HG03097 (cell line): ENCODE results near the gene OCA2.
"Not testable (repeated sequence)": the region's sequence is repeated elsewhere in the genome, so short reads cannot be mapped to it uniquely, and the experiment has no call there.

Source experiments
- ATAC-seq: cut with Tn5 transposase; IDR thresholded peaks from one replicate; pipeline ENCODE4 v1.9.1; 2021; ENCODE audit not compliant: unreplicated experiment, low FRiP score

The OCA2 gene

DNA sequence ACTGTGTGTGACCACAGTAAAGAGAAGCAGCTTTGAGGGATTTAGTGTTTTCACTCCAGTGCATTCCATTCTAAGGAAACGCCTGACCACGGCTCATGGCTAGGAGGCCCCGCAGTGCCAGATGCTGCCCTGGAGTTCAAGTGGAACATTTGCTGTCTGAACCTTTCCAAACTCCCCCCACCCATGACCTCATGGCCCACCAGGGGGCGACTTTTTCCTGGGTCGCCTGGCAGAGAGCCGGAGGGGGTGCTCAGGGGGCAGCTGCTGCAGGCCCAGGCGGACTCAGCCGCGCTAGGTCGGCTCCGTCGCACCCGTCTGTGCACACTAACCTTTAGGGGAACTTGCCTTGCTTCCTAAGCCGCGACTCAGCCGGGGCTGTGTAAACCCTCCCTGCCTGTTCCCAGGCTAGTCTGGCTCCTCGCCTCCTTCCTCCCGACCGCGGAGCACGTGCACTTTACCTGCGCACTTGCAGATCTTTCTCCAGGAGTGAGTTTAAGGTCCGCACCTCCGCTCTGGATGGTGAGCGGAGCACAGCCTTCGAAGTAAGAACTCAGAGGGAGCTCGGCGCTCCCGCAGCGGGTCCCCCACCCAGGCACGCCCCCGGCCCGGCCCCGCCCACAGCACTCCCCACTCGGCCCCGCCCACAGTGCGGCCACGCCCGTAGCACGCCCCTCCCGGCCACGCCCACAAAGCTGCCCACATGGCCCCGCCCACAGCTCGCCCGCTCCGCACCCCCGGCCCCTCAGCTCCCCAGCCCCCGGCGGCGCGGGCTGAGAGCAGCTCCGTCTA lies at the start of gene OCA2:
Gene OCA2, minus strand, starts transcription at position 550 of the 789 bp plus-strand sequence. CDS start 17,441 bp downstream, outside the sequence.
- no peak for ATAC-seq

DNA sequence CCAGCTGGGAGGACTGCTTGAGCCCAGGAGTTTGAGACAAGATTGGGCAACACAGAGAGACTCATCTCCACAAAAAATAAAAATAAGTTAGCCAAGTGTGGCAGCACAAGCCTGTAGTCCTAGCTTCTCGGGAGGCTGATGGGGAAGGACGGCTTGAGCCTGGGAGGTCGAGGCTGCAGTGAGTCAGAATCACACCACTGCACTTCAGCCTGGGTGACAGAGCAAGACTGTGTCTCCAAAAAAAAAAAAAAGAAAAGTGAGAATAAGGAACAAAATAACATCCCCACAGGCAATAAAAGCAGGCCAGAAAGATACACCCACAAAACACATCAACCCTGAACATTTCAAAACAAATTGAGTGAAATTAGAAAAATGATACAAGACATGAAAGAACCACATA lies 48.7 kb upstream of the OCA2 start:
- no peak for ATAC-seq

DNA sequence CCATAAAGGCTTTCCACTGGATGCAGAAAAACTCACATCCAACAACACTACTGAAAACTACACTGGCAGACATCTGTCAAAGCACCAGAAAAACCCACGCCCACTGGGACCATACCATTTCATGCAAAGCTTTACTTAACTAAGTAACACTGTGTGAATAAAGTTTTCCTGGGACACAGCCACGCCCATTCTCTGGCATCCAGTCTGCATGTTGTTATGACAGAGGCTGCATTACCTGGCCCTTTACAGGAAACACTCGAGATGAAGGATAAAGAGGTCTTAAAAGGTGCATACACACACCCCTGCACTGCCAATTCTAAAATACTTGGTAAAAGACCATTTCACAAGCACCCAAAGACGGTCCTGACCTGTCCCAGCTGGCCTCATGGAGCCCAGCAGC lies 46.3 kb upstream of the OCA2 start:
- ATAC-seq = not testable (repeated sequence)

DNA sequence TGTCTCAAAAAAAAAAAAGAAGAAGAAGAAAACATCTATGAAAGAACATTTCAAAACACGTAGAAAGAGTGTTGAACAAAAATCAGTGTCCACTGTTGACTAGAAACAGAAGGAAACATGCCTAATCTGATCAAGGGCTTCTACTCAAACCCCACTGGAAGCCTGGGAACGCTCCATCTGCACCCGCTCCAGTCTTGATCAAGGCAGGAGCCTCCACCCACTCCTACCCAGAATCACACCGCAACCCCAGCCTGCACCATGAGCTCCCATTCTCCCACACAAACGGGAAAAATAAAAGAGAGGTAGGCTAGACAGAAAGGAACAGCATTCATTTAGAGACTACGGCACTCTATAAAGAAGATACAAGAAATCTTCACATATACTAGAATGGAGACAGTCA lies 40.9 kb upstream of the OCA2 start:
- no peak for ATAC-seq

DNA sequence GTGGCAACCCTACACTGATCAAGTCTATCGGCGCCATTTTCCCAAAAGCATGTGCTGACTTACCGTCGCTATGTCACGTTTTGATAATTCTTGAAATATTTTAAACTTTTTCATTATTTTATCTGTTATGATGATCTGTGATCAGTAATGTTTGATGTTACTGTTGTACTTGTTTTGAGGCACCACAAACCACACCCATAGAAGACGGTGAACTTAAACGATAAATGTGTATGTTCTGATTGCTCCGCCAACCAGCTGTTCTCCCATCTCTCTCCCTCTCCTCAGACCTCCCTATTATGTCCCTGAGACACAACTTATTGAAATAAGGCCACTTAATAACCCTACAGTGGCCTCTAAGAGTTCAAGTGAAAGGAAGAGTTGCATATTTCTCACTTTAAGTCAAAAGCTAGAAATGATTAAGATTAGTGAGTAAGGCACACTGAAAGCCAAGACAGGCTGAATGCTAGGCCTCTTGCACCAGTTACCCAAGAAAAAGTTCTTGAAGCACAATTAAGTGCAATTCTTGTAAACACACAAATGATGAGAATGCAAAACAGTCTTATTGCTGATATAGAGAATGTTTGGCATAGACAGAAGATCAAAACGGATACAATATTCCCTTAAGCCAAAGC lies 38.4 kb upstream of the OCA2 start:
- not testable (repeated sequence) for ATAC-seq

DNA sequence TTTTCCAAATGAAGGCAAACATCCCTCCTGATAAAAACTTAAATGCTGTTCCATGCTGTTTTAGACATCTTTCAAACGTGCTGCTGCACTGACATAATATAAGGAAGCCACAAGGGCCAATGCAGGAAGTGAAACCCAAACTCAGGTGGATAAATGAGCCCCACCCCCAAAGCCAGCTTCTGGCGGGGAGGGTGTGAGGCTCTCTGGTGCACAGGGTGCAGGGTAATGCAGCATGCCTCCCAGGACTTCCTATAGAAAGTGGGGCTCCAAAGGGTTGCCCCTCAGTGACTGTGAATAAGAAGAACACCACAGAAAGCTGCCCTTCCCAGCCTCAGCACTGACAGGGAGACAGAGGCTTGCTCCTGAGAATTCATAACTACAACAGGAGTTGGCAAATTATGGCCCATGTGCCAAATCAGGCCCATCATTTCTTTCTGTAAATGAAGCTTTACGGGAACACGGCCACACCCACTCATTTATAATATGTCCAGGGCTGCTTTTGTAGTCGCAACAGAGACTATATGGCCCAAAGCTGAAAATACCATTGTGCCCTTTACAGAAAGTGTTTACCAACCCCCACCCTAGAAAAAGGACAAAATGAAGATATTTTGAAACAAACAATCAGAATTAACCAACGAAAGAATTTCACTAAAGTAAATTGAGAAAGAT lies 37.3 kb upstream of the OCA2 start:
- ATAC-seq = peak; percentile 84

DNA sequence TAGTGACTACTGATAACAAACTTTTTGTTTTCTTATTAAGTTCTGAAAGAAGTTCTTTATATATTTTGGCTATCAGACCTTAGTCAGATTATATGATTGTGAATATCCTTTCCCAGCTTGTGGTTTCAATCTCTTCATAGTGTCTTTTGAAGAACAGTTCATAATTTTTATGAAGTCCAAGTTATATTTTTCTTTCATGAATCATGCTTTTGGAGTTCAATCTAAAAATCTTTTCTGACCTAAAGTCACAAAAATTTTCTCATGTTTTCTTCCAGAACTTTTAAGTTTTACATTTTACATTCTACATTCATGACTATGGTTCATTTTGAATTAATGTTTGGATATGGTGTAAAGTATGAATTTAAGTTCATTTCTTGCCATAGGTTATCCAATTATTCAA lies 34.2 kb upstream of the OCA2 start:
- no peak for ATAC-seq

DNA sequence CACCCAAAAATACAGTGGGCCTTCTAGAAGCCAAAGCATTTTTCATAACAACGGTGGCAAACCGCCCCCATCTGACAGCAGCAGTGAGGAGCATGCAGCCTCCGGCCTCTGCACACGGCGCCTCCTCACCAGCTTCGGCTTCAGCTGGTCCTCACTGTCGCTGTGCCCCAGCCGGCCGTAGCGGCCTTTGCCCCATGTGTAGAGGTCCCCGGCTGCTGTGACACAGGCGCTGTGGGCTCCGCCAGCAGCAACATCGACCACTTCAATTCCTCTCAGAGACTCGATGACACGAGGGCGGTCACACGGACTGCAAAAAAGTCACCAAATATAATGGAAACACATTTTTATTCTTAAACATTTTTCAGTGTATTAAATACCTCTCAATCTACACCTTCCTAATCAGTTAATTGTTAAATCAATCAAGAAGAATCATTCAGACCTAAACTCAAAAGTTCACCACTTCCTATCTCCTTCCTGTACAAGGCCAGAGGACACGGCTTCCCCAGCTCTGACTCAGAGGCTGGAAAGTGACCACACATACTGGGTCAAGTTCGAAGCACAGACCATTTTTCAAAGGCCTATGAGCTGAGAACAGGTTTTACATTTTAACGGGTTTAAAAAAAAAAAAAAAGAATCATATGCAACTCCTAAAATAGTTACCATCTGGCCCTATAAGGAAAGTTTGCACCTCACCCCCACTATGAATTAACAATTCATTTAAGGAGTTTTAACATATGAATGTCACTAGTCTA lies 33.6 kb upstream of the OCA2 start:
- ATAC-seq = no peak

DNA sequence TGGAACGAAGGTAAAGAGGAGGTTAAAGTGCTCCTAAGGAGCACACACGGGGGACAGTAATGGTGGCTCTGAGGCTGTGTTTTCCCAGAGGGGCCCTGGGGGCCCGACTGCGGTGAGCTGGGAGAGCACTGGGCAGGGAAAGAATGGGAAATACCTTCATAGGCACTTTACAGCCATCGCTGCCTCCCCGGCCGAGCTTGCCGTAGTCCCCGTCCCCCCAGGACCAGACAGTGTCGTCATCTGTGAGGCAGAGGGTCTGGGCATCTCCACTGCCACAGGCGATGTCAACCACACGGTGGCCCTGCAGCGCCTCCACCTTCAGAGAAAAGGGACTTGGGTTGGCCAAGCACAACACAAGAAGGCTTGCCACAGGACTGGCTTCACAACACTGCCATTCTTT lies 32.8 kb upstream of the OCA2 start:
- ATAC-seq = no peak

DNA sequence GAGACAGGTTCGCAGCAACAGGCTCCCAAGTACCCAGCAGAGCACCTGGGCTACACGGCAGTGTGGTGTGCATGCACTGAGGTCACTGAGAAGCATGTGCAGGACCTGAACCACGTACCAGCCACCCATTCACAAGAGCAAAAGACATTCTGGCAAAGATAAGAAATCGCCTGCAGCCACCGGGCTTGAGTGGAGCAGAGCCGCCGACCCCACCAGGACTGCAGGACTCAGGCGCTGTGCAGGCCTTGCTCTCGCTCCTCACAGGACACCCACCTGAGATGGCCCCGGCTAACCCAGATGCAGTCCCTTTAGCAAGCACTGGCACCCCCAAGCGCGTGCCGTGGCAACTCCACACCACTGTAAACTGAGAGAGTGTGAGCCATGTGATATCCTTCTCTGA lies 32.3 kb upstream of the OCA2 start:
- ATAC-seq = no peak

DNA sequence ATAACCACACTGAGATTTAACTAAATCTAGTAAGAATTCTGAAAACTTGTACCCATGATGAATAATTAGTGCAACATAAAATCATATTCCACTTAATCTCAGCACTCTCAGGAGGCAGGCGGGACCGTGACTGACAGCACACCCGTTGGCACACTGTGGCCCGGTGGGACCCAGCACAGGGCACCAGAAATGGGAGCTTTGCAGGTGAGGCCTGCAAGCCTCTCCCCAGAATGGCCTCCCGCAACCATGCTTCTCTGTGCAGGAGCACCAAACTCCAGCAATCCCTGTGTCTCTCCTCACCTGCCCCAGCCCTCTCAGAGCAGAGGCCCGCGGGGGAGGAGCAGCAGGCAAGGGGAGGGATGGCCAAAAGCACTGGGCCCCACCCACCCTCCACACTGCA lies 31.5 kb upstream of the OCA2 start:
- no peak for ATAC-seq

DNA sequence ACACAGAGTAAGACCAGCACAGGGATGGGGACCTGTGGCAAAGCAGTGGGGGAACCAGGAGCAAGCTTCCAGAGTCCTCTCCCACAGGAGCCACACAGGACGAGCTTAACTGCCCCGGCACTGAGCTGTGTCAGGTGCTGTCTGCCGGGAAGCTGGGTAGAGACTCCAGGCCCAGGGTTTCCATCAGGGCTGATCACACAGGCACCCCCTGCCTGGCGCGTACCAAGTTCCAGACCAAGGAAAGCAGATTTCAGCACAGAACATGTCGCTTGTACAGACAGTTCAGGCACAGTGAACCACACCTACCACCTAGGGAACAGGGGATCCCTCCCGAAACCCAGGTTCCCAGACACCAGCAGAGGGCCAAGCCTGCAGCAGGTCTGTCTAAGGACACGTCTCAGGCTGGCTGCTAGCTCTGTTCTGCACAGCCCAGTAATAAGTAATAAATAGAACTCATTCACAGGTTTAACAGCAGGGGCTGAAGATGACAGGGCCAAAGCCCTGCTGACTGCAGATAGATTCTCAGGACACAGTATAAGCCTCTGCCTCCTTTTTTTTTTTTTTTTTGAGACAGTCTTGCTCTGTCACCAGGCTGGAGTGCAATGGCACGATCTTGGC lies 30.2 kb upstream of the OCA2 start:
- no peak for ATAC-seq

DNA sequence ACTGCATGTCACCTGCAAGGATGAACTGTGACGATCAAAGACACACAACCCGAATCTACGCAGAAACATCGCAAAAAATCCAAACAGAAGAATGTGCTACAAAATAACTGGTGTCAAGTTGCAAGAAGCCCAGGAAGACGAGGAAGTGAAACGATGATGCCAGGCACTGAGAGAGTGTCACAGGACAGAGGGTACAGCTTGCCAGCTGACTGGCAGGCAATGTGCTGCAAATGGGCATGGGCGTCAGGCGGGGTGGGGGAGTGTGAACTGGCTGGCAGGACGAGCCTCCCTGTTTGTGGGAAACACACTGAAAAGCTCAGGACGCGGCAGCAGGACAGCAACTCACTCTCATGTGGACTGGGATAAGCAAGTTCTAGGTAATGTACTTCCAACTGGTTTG lies 28.9 kb upstream of the OCA2 start:
- ATAC-seq = no peak

DNA sequence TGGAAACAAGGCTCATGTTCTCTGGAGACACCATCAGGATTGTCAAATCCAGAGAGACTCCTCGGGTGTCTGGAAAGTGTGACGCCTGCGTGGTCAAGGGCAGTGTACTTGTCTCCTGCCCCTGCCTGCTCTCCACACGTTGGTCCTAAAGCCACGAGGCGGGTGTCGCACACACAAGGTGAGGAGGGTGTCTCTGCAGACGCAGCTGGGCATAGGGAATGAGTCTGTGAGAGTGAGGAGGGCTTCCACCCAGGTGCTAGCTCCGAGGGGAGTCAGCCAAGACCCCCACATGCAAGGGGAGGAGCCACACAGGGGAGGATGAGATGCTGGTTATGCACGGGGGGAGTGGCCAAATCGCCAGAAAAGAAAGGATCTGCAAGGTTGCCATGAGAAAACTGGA lies 27.9 kb upstream of the OCA2 start:
- ATAC-seq = no peak

DNA sequence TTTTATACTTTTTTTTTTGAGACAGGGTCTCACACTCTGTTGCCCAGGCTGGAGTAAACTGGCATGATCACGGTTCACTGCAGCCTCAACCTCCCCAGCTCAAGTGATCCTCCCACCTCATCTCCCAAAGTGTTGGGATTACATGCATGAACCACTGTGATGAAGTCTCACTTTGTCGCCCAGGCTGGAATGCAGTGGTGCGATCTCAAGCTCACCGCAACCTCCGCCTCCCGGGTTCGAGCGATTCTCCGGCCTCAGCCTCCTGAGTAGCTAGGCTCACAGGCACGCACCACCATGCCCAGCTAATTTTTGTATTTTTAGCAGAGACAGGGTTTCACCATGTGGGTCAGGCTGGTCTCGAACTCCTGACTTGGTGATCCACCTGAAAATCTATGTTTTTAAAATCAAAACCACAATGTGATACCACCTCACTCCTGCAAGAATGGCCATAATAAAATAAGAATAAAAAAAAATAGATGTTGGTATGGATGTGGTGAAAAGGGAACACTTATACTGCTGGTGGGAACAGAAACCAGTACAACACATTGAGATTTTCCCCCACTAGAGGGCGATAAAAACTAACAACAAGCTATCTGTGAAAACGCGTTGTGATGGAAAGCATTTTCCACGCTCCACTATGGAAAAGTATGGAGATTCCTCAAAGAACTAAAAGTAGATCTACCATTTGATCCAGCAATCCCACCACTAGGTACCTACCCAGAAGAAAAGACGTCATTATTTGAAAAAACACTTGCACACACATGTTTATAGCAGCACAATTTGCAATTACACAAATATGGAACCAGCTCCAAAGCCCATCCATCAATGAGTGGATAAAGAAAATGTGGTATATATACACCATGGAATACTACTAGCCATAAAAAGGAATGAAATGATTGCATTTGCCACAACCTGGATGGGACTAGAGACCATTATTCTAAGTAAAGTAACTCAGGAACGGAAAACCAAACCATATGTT lies 26.8 kb upstream of the OCA2 start:
- no peak for ATAC-seq

DNA sequence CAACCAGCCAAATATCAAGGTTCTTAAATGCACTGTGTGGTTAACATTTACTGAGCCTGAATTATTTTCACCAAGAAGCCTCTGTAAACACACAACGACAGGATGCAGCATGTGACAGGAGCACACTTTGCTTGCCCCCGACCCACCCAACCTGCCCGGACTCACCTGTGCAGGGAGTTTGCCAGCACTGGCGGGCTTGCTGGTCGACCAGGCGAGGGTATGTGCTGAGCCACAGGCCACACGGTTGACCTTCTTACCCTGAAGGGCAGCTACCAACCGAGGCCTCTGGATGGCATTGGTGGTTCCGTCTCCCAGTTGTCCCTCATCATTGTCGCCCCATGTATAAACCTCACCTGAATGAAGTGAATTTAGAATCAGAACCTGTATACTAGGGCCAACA lies 25.7 kb upstream of the OCA2 start:
- ATAC-seq = no peak

DNA sequence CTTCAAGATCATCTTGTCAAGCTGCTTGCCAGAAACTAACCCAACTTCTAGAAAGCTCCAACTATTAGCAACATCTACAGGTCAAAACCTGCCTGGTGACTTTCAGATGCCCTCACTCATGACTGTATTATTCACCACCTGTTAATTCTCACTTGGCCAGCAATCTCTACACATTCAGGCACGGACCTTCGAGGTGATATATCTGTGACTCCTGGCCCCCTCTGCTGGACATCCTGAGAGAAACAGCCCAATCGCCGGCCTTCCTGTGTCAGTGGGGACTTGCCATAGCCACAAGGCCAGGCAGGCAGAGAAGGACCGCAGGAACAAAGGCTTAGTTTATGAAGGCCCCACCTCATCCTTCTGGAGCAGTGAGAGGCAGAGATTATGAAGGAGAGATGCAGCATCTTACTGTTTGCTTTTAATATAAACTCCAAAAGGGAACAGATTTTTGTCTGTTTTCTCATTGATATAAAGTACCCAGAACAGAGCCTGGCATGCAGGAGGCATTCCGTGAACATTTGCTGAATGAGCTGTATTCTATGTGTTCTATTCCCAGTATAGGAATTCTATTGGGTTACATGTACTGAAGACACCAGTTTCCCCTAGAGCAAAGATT lies 24.4 kb upstream of the OCA2 start:
- ATAC-seq = no peak

DNA sequence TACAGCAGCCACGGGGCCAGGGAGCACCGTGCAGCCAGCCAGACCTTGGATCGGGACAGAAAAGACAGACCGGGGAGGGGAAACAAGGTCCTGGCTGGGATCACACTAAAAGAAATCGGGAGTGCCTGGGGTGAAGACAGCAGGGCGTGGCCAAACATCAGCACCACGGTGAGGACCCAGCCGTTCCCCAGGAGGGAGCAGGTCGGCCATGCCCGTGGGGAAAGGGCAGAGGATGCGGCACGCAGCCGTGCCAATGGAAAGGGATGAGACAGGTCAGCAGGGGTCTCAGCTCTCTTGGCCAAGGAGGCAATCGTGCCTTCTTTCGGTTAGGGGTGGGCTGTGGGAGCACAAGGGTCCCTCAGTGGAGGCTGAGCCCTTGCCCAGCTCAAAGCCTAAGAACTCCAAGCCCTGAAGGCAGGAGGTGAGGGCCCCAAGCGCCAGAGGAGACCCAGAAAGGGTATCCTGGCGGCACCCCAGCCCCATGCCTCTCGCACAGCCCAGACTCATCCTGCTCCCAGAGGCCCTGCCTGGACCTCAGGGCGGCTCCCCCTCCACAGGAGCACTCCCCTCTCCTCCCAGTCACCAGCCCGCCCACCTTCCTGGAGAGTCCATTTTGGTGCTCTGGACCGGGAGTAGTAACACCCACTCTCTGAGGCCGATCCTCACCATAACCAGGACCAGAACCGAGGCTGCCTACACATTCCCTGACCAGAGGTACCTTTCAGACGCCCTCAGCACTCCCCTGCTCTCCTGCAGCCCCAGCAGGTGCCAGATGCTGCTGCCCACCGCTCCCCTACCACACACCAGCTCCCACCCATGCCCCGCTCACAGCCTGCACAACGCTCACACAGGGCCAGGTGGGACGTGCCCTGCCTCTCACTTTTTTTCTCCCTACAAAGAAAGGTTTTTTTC lies 23.2 kb upstream of the OCA2 start:
- ATAC-seq = no peak
